HG03039 (cell line): Measurements from ENCODE around the gene SRPRB.

Source experiments
- ATAC-seq: cut with Tn5 transposase; IDR thresholded peaks from one replicate; pipeline ENCODE4 v1.9.1; 2021; ENCODE audit warnings: mild to moderate bottlenecking, moderate library complexity; ENCODE audit not compliant: unreplicated experiment

The SRPRB gene

DNA sequence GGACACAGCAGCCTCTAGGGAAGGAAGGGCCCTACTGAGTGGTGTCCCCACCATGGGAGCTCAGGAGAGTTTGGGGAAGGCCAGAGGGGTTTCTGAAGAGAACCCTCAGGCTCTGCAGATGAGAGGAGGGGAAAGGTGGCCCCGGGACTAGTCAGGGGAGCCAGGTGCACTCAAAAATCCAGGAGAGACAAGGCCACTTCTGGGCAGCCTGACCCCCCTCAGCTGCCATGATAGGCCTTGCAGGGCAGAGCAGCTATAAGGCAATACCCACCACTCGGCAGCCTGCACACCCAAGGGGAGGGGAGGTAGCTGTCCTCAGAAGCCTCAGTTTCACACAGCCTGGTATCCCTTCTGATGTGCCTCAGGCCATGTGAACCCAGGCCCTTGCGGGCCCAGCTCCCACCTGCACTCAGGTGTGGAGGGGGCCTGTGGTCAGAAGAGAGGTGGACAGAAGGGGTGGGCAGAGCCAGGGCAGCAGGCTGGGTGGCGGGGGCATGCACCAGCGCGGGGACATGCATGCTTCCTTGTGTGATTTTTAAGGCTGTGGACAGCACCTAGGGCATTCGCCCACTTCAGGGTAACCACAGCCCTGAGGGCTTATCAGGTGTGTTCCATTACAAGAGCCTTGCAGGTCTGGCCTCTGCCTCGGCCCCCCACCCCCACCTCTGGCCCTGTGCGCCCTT lies 34.6 kb downstream of the SRPRB start:
- ATAC-seq, result no peak

DNA sequence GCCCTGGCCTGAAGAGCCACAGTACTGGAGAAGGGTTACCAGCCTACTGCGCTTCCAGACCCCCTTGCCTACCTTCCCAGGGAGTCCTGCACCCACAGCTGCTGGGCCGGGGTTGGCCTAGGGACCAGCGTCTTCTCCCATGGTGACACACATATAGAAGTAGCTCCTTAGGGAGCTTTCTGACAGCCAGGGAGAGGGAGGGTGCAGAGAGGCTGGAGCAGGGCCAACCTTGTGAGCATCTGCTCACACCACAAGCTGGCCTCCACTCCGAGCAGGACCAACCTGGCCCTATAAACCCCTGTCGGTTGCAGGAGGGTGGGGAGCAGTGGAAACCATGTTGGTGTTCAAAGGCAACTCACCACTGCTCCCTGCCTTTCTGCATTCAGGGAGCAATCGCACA lies 35.2 kb downstream of the SRPRB start:
- no peak for ATAC-seq

- no peak for ATAC-seq
These were observed 35.6 kb downstream of the SRPRB start for GRCh38 chr3:133841196-133841595.

GRCh38 chr3:133842158-133842557 lies 36.5 kb downstream of the SRPRB start:
- ATAC-seq, result no peak

GRCh38 chr3:133843634-133844033 lies 38.0 kb downstream of the SRPRB start:
- no peak for ATAC-seq

- no peak for ATAC-seq
These were observed 39.5 kb downstream of the SRPRB start for GRCh38 chr3:133845127-133845526.

GRCh38 chr3:133849346-133849745 lies 43.7 kb downstream of the SRPRB start:
- no peak for ATAC-seq

- no peak for ATAC-seq
These were observed 44.4 kb downstream of the SRPRB start for GRCh38 chr3:133850034-133850433.

- peak; percentile 45 for ATAC-seq
These were observed 45.8 kb downstream of the SRPRB start for GRCh38 chr3:133851266-133851906.

DNA sequence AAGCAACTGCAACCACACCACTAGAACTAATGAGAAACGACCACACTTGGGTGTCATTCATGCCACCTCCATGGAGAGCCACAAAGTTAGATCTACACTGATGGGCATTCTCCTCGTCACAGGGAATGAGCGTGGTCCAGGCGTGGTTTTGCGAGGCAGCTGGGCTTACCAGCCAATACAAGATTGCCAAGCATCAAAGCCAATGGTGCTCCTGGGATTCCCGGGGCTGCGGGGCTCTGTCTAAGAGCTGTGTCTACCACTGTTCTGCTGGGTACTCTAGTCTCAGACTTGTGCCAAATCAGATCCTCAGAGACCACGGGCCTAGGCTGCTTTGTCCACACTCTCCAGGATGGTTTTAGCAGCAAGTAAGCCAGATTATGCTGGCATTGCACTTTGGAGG lies 46.3 kb downstream of the SRPRB start:
- no peak for ATAC-seq

GRCh38 chr3:133853063-133853924 lies 47.7 kb downstream of the SRPRB start:
- no peak for ATAC-seq

DNA sequence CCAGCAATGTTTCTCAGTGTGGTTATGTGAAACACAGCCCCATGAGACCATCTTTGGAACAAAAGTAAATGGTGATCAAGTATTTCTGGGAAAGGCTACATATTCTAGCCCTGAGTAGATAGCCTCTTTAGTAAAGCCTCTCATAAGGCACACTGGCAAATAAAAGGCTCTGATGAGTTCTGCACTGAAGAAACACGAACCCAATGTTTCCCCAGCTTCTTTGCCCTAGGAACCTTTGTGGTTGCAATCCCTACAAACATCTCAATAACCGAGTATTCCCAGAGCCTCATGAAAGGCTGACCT lies 48.3 kb downstream of the SRPRB start:
- no peak for ATAC-seq

DNA sequence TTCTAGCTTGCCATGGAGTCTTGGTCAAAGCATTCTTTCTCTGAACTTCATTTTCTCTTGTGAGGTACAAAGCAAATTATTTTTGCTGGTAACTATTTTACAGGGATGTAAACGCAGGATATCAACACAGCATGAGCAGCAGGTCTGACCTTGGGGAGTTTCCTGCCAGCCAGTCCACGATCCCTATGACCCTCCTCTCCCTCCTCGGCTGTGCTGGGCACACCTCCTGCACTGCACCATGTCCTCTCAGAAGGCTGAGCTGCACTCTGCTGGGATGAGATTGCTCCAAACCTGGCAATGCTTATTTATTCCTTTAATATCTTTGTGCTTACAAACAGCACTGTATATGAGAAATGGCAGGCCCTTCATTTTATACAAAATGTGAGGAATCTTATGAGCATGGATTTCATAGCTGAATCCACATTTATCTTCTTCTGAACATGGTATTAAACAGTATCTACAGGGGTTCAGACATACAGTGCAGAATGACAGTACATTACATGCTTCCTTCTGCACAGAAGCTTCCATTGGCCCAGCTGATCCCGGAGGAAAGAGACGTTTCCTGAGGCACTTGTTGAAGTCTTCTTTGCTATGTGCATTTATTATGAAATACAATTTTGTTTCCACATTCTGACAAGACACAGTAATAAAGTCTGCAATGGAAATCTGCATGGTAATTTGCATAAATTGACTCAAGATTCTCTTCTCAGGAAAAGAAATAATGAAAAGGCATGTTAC lies 48.8 kb downstream of the SRPRB start:
- no peak for ATAC-seq

- ATAC-seq, result no peak
These were observed 49.4 kb downstream of the SRPRB start for GRCh38 chr3:133855002-133855370.

GRCh38 chr3:133855772-133856171 lies 50.2 kb downstream of the SRPRB start:
- no peak for ATAC-seq

GRCh38 chr3:133856316-133856715 lies 50.7 kb downstream of the SRPRB start:
- no peak for ATAC-seq

GRCh38 chr3:133857767-133858166 lies 52.2 kb downstream of the SRPRB start:
- ATAC-seq, result no peak

GRCh38 chr3:133859381-133860234 lies 54.0 kb downstream of the SRPRB start:
- ATAC-seq, result no peak

GRCh38 chr3:133860519-133860918 lies 54.9 kb downstream of the SRPRB start:
- no peak for ATAC-seq

- ATAC-seq, result no peak
These were observed 56.5 kb downstream of the SRPRB start for GRCh38 chr3:133862161-133862560.
